Body of pancreas (tissue), 4 donors: Measurements from ENCODE around the gene MLEC. TPM values are rescaled to one million over a fixed set of nuclear protein-coding genes. Genes with fewer than 3 reads are reported as not detected.
"Not testable (repeated sequence)": the region's sequence is repeated elsewhere in the genome, so short reads cannot be mapped to it uniquely, and the experiment has no call there.

Experiments used
- ATAC-seq: fragments of 150-250 bp; one replicate; pipeline ENCODE4 v1.9.1; 2016
- DNase-seq, 4 donors: peaks; one replicate each; pipeline ENCODE4 v3.0.0-alpha.2; 2019
- H3K27ac ChIP-seq, 4 donors: fragments of 200-600 bp; sonication (generic); 1 replicate in 3 of 4; 2 replicates in 1 of 4; pipeline versions ENCODE4 v1.5.1 to v1.6.1; 2016 to 2019; ENCODE audit warnings: mild to moderate bottlenecking in 1 of 4, mixed read lengths in 1 of 4, moderate library complexity in 1 of 4
- H3K27me3 ChIP-seq, 2 donors: fragments of 200-600 bp; sonication (generic); one replicate each; pipeline ENCODE4 v1.6.0; 2016; ENCODE audit warnings: mild to moderate bottlenecking in 1 of 2
- H3K36me3 ChIP-seq, 2 donors: fragments of 200-600 bp; sonication (generic); replicated peaks in 1 of 2; 2 replicates each; pipeline ENCODE4 v1.5.1; 2016; ENCODE audit warnings: low read depth in 2 of 2; ENCODE audit not compliant: insufficient read depth in 1 of 2
- H3K4me1 ChIP-seq: fragments of 200-600 bp; sonication (generic); one replicate; pipeline ENCODE4 v1.6.0; 2016
- H3K4me3 ChIP-seq, 2 donors: fragments of 200-600 bp; sonication (generic); 1 replicate in 1 of 2; 2 replicates in 1 of 2; pipeline ENCODE4 v1.5.1; 2016 to 2019
- H3K9me3 ChIP-seq, 3 donors: fragments of 200-600 bp; sonication (generic); 1 replicate in 2 of 3; 2 replicates in 1 of 3; pipeline ENCODE4 v1.5.1; 2016
- POLR2A ChIP-seq, 3 donors: fragments of 450-650 bp; IDR thresholded peaks; one replicate each; pipeline ENCODE4 v1.6.1; 2016; ENCODE audit warnings: antibody characterized with exemption in 3 of 3, mild to moderate bottlenecking in 2 of 3
- WGBS, 2 donors: methylation state at CpG; one replicate each; pipeline ENCODE4 v1.1.5; 2017; 5-methylcytosine and 5-hydroxymethylcytosine counted together
- intact Hi-C: fragments of 100-400 bp; cut with DNase I; formaldehyde crosslinking; loops from one replicate; pipeline ENCODE4 v1.15.1; 2023
- total RNA-seq, 2 donors: library from RNA; depleted of rRNA; stranded (reverse); fragments of >200 nt; gene quantifications; one replicate each; pipeline ENCODE4 v1.1.0, GENCODE V29; 2016
- TF ChIP-seq, protein P1 (sequence below), 7 experiments: fragments of 450-650 bp in 4 of 7; fragments of 200-600 bp in 3 of 7; sonication (generic) in 3 of 7; IDR thresholded peaks; one replicate each; pipeline ENCODE4 v1.5.1; 2016 to 2019; ENCODE audit warnings: antibody characterized with exemption in 7 of 7

MLEC gene
- total RNA-seq, 2 donors from 2014 or later: 54.7 to 107 TPM

DNA sequence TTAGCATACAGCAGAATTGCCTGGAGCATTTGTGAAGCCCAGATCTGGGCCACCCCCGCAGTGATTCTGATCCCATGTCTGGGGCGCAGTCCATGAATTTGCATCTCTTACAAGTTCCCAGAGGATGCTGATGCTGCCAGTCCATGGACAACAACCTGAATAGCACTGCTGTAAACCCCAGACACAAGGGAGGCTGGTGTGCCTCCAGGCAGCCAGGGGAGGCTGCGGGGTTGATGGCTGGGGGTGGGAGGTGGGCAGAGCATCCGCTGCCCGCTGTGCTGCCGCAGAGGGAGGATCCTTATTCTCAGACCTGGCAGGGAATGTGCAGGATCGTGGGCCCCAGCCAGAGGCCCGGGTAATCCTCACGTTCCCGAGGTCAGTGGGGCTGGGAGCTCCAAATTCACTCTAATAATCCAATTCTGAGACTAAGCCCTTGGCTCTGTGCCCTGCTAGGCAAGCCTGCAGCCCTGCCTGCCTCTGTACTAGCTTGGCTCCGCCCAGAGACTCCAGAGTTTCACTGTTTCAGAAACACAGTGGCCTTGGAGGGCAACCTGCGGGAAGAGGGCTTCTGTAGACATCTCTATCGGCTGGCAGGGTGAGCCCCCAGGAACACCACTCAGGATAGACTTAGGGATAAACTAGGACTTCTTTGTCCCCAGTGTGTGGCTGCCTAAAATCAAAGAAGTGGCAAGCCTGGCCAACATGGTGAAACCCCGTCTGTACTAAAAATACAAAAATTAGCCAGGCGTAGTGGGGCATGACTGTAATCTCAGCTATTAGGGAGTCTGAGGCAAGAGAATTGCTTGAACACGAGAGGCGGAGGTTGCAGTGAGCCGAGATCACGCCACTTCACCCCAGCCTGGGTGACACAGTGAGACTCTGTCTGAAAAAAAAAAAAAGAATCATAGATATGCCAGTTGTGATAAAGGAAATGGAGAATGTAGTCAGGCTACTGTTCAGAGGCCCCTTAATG, 17.8 kb upstream of the MLEC start:
- intact Hi-C loops: no loop called here
- no peak overlapping the region for H3K4me3 ChIP-seq
- H3K27me3 ChIP-seq: no peaks in the 10 kb centered on the region
- H3K4me1 ChIP-seq: peaks cover 10% of the 10 kb centered on the region
- H3K36me3 ChIP-seq: no peaks in the 10 kb centered on the region
- peak overlapping the region in 2 of 4 donors; percentile 41 to 58 for H3K27ac ChIP-seq
- peak; percentile 81 for ATAC-seq
- peak; percentile 45 to 74 (median 68) for DNase-seq
- H3K9me3 ChIP-seq: no peaks in the 10 kb centered on the region
- peak in 1 of 3 donors; percentile 16 for TF ChIP-seq POLR2A (IDR thresholded peaks at IDR 0.05)
- TF ChIP-seq, protein P1, sequence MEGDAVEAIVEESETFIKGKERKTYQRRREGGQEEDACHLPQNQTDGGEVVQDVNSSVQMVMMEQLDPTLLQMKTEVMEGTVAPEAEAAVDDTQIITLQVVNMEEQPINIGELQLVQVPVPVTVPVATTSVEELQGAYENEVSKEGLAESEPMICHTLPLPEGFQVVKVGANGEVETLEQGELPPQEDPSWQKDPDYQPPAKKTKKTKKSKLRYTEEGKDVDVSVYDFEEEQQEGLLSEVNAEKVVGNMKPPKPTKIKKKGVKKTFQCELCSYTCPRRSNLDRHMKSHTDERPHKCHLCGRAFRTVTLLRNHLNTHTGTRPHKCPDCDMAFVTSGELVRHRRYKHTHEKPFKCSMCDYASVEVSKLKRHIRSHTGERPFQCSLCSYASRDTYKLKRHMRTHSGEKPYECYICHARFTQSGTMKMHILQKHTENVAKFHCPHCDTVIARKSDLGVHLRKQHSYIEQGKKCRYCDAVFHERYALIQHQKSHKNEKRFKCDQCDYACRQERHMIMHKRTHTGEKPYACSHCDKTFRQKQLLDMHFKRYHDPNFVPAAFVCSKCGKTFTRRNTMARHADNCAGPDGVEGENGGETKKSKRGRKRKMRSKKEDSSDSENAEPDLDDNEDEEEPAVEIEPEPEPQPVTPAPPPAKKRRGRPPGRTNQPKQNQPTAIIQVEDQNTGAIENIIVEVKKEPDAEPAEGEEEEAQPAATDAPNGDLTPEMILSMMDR (IDR thresholded peaks at IDR 0.05): no peak
- 46 to 51% methylated on average over 8 to 19 of the region's 19 CpGs for WGBS, 2 donors

DNA sequence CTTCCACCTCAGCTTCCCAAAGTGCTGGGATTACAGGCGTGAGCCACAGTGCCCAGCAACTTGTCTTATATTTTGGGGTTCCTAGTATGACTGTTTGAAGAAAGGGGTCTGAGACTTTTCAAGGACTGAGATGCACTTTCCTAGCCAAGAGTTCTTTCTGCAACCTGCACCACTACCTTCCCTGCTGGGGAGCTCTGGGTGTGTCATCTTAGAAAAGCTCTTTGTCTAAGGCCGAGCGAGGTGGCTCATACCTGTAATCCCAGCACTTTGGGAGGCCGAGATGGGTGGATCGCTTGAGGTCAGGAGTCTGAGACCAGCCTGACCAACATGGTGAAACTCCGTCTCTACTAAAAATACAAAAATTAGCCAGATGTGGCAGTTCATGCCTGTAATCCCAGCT, 16.7 kb upstream of the MLEC start:
- H3K36me3 ChIP-seq, DNase-seq, ATAC-seq, H3K27ac ChIP-seq, H3K4me3 ChIP-seq, intact Hi-C loops, H3K27me3 ChIP-seq, H3K9me3 ChIP-seq, H3K4me1 ChIP-seq: not testable (repeated sequence)
- 88 to 94% methylated on average over 6 of the region's 6 CpGs for WGBS, 2 donors

GRCh38 chr12:120670667-120671066, 16.3 kb upstream of the MLEC start:
- peaks cover 10% of the 10 kb centered on the region for H3K4me1 ChIP-seq
- H3K4me3 ChIP-seq: no peak overlapping the region
- no peaks in the 10 kb centered on the region for H3K9me3 ChIP-seq
- TF ChIP-seq, protein P1 (IDR thresholded peaks at IDR 0.05): no peak
- no peak for TF ChIP-seq POLR2A (IDR thresholded peaks at IDR 0.05)
- 83 to 86% methylated on average over 4 to 5 of the region's 5 CpGs for WGBS, 2 donors
- H3K27ac ChIP-seq: no peak overlapping the region
- intact Hi-C loops: no loop called here
- H3K27me3 ChIP-seq: no peaks in the 10 kb centered on the region
- DNase-seq (no peak), ATAC-seq (no peak)
- H3K36me3 ChIP-seq: no peaks in the 10 kb centered on the region

- H3K36me3 ChIP-seq: no peaks in the 10 kb centered on the region
- no peak overlapping the region for H3K27ac ChIP-seq
- no peaks in the 10 kb centered on the region for H3K9me3 ChIP-seq
- no peak for TF ChIP-seq POLR2A (IDR thresholded peaks at IDR 0.05)
- TF ChIP-seq, protein P1 (IDR thresholded peaks at IDR 0.05): no peak
- no peaks in the 10 kb centered on the region for H3K27me3 ChIP-seq
- DNase-seq (no peak), ATAC-seq (no peak)
- intact Hi-C loops: no loop called here
- peaks cover 4% of the 10 kb centered on the region for H3K4me1 ChIP-seq
- H3K4me3 ChIP-seq: no peak overlapping the region
- 76 to 87% methylated on average over 6 of the region's 6 CpGs for WGBS, 2 donors
These were observed 12.8 kb upstream of the MLEC start for GRCh38 chr12:120674097-120674636.

DNA sequence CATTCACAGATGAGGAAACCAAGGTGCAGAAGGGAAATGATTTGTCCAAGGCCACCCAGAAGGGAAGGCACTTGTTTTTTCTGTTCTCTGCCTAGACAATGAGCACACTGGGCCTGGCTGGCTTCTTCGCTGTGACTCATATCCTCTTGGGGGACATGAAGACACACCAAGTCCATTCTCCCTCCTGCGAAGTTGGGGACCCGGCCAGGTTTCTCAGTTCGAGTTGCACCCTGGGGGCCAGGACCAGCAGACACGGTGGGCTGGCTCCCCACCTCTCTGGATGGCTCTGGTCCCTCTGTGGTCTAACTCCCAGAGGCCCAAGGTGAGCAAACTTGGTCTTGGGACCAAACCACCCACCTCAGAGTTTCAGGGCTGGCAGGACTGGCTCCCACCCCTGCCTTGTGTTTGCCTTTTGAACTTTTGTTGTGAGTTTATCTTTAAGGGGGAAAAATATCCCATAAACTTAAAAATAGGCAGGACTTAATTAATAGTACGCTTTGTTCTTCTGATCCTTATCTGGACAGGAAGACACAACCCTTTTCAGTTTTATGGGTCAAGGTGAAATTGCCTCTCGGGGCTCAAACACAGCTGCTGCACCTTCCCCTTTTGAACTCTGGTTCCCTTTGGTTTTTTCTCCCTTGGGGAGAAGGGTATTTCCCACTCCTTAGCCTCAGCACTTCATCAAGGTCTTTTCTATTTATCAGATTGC, 9.0 kb upstream of the MLEC start:
- ATAC-seq: peak; percentile 64
- TF ChIP-seq, protein P1 (IDR thresholded peaks at IDR 0.05): no peak
- TF ChIP-seq POLR2A (IDR thresholded peaks at IDR 0.05): no peak
- Histone ChIP-seq H3K9me3 (no peaks in the 10 kb centered on the region), H3K4me3 (no peak overlapping the region), H3K27me3 (no peaks in the 10 kb centered on the region), H3K4me1 (no peaks in the 10 kb centered on the region), H3K27ac (peak overlapping the region in 2 of 4 donors; percentile 23 to 25), H3K36me3 (no peaks in the 10 kb centered on the region)
- WGBS, 2 donors: 53 to 70% methylated on average over 7 of the region's 7 CpGs
- no peak for DNase-seq
- intact Hi-C loops: no loop called here
